Measurements from ENCODE around the gene KRT37.

The KRT37 gene

GRCh38 chr17:41421617-41422016, 2.8 kb downstream of the KRT37 start:
- TF ChIP-seq GATA1 (IDR thresholded peaks at IDR 0.05; ENCODE audit: low read depth, low read length) (no peak), POLR2A (IDR thresholded peaks at IDR 0.05; ENCODE audit: low read length) (no peak)
- no peak for DNase-seq

- TF ChIP-seq POLR2A (IDR thresholded peaks at IDR 0.05; ENCODE audit: low read length) (no peak), GATA1 (IDR thresholded peaks at IDR 0.05; ENCODE audit: low read depth, low read length) (no peak)
- DNase-seq: no peak
Observed at GRCh38 chr17:41421116-41421515, 3.3 kb downstream of the KRT37 start.

- TF ChIP-seq GATA1 (IDR thresholded peaks at IDR 0.05; ENCODE audit: low read depth, low read length): no peak
- no peak for TF ChIP-seq POLR2A (IDR thresholded peaks at IDR 0.05; ENCODE audit: low read length)
- no peak for DNase-seq
Observed at GRCh38 chr17:41420134-41420533, 4.3 kb downstream of the KRT37 start.

- TF ChIP-seq POLR2A (IDR thresholded peaks at IDR 0.05; ENCODE audit: low read length) (no peak), GATA1 (IDR thresholded peaks at IDR 0.05; ENCODE audit: low read depth, low read length) (no peak)
- no peak for DNase-seq
Observed at GRCh38 chr17:41419716-41420115, 4.7 kb downstream of the KRT37 start.

GRCh38 chr17:41418116-41418860, 6.1 kb downstream of the KRT37 start:
- no peak for DNase-seq
- no peak for TF ChIP-seq GATA1 (IDR thresholded peaks at IDR 0.05; ENCODE audit: low read depth, low read length)
- TF ChIP-seq POLR2A (IDR thresholded peaks at IDR 0.05; ENCODE audit: low read length): no peak

GRCh38 chr17:41417576-41418015, 6.8 kb downstream of the KRT37 start:
- no peak for TF ChIP-seq GATA1 (IDR thresholded peaks at IDR 0.05; ENCODE audit: low read depth, low read length)
- peak in 1 of 2 experiments; percentile 18 for DNase-seq

- TF ChIP-seq GATA1 (IDR thresholded peaks at IDR 0.05; ENCODE audit: low read depth, low read length): no peak
- TF ChIP-seq POLR2A (IDR thresholded peaks at IDR 0.05; ENCODE audit: low read length): no peak
- no peak for DNase-seq
Observed at GRCh38 chr17:41417127-41417526, 7.3 kb downstream of the KRT37 start.

GRCh38 chr17:41416479-41416878, 7.9 kb downstream of the KRT37 start:
- no peak for TF ChIP-seq POLR2A (IDR thresholded peaks at IDR 0.05; ENCODE audit: low read length)
- TF ChIP-seq GATA1 (IDR thresholded peaks at IDR 0.05; ENCODE audit: low read depth, low read length): no peak
- no peak for DNase-seq

- DNase-seq: no peak
- no peak for TF ChIP-seq GATA1 (IDR thresholded peaks at IDR 0.05; ENCODE audit: low read depth, low read length)
- TF ChIP-seq POLR2A (IDR thresholded peaks at IDR 0.05; ENCODE audit: low read length): no peak
Observed at GRCh38 chr17:41415833-41416335, 8.5 kb downstream of the KRT37 start.

GRCh38 chr17:41415411-41415810, 9.0 kb downstream of the KRT37 start:
- no peak for TF ChIP-seq GATA1 (IDR thresholded peaks at IDR 0.05; ENCODE audit: low read depth, low read length)

GRCh38 chr17:41413982-41414381, 10.4 kb downstream of the KRT37 start:
- no peak for DNase-seq
- TF ChIP-seq POLR2A (IDR thresholded peaks at IDR 0.05; ENCODE audit: low read length) (no peak), GATA1 (IDR thresholded peaks at IDR 0.05; ENCODE audit: low read depth, low read length) (no peak)

More at GRCh38 chr17:41415411-41415810, 9.0 kb downstream of the KRT37 start:
- no peak for DNase-seq

- TF ChIP-seq POLR2A (IDR thresholded peaks at IDR 0.05; ENCODE audit: low read length) (no peak), GATA1 (IDR thresholded peaks at IDR 0.05; ENCODE audit: low read depth, low read length) (no peak)
- DNase-seq: no peak
Observed at GRCh38 chr17:41413353-41413957, 10.9 kb downstream of the KRT37 start.

GRCh38 chr17:41411072-41411840, 13.1 kb downstream of the KRT37 start:
- no peak for TF ChIP-seq POLR2A (IDR thresholded peaks at IDR 0.05; ENCODE audit: low read length)
- no peak for TF ChIP-seq GATA1 (IDR thresholded peaks at IDR 0.05; ENCODE audit: low read depth, low read length)
- no peak for DNase-seq

- DNase-seq: no peak
- TF ChIP-seq POLR2A (IDR thresholded peaks at IDR 0.05; ENCODE audit: low read length) (no peak), GATA1 (IDR thresholded peaks at IDR 0.05; ENCODE audit: low read depth, low read length) (no peak)
Observed at GRCh38 chr17:41407226-41407625, 17.2 kb downstream of the KRT37 start.

Data from erythroblast (primary cell).